Fibroblast of pulmonary artery (primary cell): ENCODE results near the gene SYNJ2.

Source experiments
- DNase-seq: peaks from one replicate; pipeline ENCODE4 v3.0.0-alpha.2; 2010; ENCODE audit warnings: low read depth
- H3K4me3 ChIP-seq: replicated peaks from 2 replicates; pipeline ENCODE4 v1.5.1; 2011; ENCODE audit warnings: low read depth, mild to moderate bottlenecking, control low read depth, low read length, moderate library complexity
- TF ChIP-seq, protein P1 (sequence below): IDR thresholded peaks from 2 replicates; pipeline ENCODE4 v1.5.1; 2011; ENCODE audit warnings: mild to moderate bottlenecking, control low read depth, low read length, inconsistent platforms; ENCODE audit errors: missing control alignments

The SYNJ2 gene

DNA sequence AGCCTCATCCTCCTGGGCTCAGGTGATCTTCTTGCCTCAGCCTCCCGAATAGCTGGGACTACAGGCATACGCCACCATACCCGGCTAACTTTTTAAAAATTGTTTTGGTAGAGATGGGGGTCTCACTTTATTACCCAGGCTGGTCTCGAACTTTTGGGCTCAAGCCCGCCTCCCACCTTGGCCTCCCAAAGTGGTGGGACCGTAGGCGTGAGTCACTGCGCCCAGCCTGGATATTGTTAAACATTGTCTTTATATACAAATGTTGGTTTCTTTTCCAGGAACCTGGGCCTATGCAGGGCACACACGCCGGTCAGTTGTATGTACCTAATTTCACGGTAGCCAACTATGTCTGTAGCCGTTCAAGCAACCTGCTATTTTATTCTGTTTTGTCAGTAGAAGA, 60.1 kb downstream of the SYNJ2 start:
- no peak overlapping the region for H3K4me3 ChIP-seq
- TF ChIP-seq, protein P1, sequence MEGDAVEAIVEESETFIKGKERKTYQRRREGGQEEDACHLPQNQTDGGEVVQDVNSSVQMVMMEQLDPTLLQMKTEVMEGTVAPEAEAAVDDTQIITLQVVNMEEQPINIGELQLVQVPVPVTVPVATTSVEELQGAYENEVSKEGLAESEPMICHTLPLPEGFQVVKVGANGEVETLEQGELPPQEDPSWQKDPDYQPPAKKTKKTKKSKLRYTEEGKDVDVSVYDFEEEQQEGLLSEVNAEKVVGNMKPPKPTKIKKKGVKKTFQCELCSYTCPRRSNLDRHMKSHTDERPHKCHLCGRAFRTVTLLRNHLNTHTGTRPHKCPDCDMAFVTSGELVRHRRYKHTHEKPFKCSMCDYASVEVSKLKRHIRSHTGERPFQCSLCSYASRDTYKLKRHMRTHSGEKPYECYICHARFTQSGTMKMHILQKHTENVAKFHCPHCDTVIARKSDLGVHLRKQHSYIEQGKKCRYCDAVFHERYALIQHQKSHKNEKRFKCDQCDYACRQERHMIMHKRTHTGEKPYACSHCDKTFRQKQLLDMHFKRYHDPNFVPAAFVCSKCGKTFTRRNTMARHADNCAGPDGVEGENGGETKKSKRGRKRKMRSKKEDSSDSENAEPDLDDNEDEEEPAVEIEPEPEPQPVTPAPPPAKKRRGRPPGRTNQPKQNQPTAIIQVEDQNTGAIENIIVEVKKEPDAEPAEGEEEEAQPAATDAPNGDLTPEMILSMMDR: no peak
- DNase-seq: no peak

DNA sequence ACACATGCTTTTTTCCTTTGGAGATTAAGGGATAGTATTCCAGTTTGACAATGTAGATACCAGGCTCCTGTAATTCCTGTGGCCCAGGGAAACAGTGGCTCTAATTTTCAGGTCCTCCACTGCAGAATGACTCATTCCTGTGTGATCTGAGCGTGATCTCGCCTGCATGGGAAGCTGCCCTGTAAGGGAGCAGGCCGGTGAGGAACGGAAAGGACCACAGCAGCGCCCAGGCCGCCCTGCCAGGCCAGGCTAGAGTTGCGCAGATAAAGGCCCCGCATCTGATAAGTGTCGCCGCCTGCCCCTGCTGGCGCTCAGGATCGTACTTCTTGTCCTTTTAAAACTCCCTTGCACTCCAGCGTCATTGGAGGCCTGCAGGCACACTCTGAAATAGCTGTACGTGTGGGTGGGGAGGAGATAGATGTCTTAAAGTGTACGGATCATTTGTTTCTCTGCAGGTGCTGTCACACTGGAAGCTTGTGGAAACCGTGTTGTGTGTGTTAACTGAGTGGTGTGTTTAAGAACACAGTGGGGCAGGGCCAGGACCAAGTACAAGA, 60.7 kb downstream of the SYNJ2 start:
- peak; percentile 85 for DNase-seq
- no peak overlapping the region for H3K4me3 ChIP-seq
- TF ChIP-seq, protein P1: no peak

DNA sequence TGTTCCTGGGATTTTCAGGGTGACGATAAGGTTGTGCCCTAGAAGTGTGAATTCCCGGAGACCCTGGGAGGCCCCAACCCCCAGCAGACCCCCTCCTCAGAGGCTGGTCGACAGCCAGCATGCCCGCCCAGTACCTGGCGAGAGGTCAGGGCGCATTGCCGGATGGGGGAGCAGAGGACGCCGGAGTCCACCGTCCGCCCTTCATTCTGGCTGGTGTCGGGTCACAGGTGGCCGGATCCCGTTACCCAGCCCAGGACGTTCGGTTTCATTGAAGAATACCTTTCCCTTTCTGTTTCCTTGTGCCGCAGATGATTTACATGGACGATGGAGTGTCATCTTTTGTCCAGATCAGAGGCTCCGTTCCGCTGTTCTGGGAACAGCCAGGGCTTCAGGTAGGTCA, 61.3 kb downstream of the SYNJ2 start:
- H3K4me3 ChIP-seq: no peak overlapping the region
- TF ChIP-seq, protein P1: no peak
- no peak for DNase-seq

DNA sequence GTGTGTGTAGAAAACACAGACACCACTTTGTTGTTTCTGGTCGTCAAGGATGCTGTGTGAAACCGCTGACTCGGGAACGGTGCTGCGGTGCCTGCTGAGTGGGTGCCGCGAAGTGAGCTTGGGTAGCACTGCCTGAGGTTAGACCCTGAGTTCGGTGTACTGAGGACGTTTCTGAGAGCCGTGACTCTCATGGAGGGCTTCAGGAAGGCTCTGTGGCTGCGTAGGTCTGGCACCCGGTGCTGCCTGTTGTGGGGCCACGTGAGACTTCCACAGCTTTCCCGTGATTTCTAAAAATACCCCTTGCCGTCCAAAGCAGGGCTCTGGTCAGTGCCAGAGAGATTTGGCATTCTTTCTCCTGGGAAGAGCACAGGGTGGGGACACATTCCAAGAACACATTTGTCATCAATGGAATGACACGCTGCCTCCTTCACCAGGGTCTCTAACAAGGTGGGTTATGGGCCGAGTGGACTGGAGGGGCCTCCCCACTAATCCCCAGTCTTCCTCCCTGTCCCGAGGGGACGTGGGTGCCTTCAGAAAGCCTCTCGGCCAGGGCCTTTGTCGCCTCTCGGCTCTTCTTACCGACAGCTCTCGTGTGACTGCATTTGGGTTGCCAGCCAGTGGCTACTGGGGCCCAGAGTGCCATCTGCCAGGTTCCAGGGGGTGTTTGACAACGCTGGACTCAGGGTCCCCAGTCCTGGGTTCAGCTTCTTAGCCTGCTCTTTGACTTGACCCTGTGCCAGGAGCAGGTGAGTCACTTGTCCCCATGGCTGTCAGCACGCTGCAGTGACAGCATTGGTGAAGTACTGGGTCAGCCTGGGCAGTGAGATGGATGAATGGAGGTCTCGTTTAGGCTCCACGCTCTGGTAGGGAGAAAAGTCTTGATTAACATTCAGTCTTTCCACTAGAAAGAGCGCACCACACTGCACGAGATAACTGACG, 62.2 kb downstream of the SYNJ2 start:
- H3K4me3 ChIP-seq: no peak overlapping the region
- TF ChIP-seq, protein P1: no peak
- DNase-seq: no peak

DNA sequence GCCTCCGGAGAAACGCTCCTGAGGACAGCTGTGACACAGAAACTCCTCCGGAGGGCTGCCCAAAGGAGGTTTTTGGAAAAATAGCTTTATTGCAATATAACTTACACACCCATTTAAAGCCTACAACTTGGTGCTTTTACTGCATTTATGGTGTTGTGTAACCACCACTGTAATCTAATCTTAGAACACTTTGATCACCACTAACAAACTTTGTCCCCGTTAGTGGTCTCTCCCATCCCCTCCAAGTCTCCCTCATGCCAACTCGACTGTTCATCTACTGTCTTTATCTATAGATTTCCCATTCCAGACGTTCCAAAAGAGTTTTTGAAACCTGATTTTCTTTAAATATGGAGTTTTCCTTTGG, 62.8 kb downstream of the SYNJ2 start:
- no peak for DNase-seq
- no peak overlapping the region for H3K4me3 ChIP-seq
- TF ChIP-seq, protein P1: no peak

DNA sequence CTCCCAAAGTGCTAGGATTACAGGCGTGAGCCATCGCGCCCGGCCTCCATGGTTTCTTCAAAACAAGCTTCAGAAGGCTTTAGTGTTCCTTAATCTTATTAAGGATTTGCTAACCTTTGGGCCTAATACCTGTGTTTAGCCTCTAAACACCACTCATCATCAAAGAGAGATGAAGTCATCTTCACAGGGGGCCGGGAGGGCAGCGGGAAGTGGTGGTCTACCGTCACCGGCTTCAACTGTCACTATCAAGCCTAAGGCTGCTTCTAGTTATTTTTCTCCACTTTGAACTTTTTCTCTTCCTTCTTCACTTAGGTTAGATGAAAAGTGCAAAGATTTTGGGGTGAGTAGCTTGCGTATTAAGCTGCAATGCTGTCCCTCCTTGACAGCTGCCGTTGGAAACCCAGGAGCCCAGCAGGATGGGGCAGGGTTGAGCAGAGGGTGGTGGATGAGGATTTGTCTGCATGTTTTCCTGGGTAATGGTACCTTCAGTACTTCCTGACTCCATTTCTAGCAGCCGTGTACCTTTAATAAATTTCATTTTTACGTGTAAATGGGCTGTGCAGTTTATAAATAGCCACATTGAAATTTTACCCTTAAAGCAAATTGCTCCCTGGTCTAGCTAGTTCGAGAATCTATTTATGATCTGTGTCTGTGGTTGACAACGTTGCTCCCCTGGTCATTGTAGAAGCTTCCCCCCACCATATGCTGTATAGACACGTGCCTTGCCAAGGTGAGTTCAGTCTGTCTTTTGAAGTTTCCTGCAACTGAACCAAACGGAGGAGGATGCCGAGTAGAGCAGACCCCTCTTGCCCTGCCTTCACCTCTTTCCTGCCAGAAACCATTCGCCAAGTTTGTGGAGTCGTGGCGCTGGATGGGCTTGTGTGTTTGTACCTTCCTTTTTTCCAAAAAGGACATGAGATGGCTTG, 64.8 kb downstream of the SYNJ2 start:
- H3K4me3 ChIP-seq: no peak overlapping the region
- DNase-seq: no peak
- TF ChIP-seq, protein P1: no peak
